Measurements from ENCODE around the gene PLAGL1. TPM values are rescaled to one million over a fixed set of nuclear protein-coding genes. Genes with fewer than 3 reads are reported as not detected.

The PLAGL1 gene
- total RNA-seq, 4 donors from 2014 or later = 23.2 to 30.0 (median 29.6) TPM

GRCh38 chr6:143953922-143954321 lies 54.1 kb downstream of the PLAGL1 start:
- Histone ChIP-seq H3K27ac (no peak overlapping the region), H3K27me3 (no peaks in the 10 kb centered on the region), H3K9me3 (no peaks in the 10 kb centered on the region), H3K4me1 (no peaks in the 10 kb centered on the region), H3K4me3 (no peak overlapping the region), H3K36me3 (no peaks in the 10 kb centered on the region)
- TF ChIP-seq POLR2A (IDR thresholded peaks at IDR 0.05) (no peak), CTCF (IDR thresholded peaks at IDR 0.05) (no peak), EP300 (IDR thresholded peaks at IDR 0.05) (no peak)
- DNase-seq (ENCODE audit: low spot score in 2 of 2) = no peak
- whole genome bisulfite sequencing, 2 donors = 82 to 87% methylated on average over 4 of the region's 4 CpGs

GRCh38 chr6:143952947-143953701 lies 54.9 kb downstream of the PLAGL1 start:
- no peak for DNase-seq (ENCODE audit: low spot score in 2 of 2)
- Histone ChIP-seq H3K4me3 (no peak overlapping the region), H3K9me3 (peaks cover 0 to under 1% (median 0%) of the 10 kb centered on the region in 4 donors), H3K27me3 (no peaks in the 10 kb centered on the region), H3K4me1 (no peaks in the 10 kb centered on the region), H3K27ac (no peak overlapping the region), H3K36me3 (peaks cover 0 to 5% (median 0%) of the 10 kb centered on the region in 3 donors)
- TF ChIP-seq EP300 (IDR thresholded peaks at IDR 0.05) (peak in 1 of 2 donors; percentile 7), POLR2A (IDR thresholded peaks at IDR 0.05) (no peak)
- 83% methylated on average over 4 of the region's 4 CpGs for WGBS, 2 donors

GRCh38 chr6:143952060-143952778 lies 55.8 kb downstream of the PLAGL1 start:
- 88 to 91% methylated on average over 9 of the region's 9 CpGs for WGBS, 2 donors
- Histone ChIP-seq H3K4me1 (no peaks in the 10 kb centered on the region), H3K27me3 (no peaks in the 10 kb centered on the region), H3K4me3 (no peak overlapping the region), H3K27ac (no peak overlapping the region), H3K9me3 (peaks cover 0 to 10% (median 0%) of the 10 kb centered on the region in 4 donors), H3K36me3 (peaks cover 0 to 14% (median 0%) of the 10 kb centered on the region in 3 donors)
- no peak for TF ChIP-seq POLR2A (IDR thresholded peaks at IDR 0.05)
- no peak for TF ChIP-seq EP300 (IDR thresholded peaks at IDR 0.05)
- no peak for TF ChIP-seq CTCF (IDR thresholded peaks at IDR 0.05)
- DNase-seq (ENCODE audit: low spot score in 2 of 2) = no peak

GRCh38 chr6:143950875-143951274 lies 57.2 kb downstream of the PLAGL1 start:
- WGBS, 2 donors = 67 to 80% methylated on average over 3 of the region's 3 CpGs
- TF ChIP-seq POLR2A (IDR thresholded peaks at IDR 0.05) (no peak), EP300 (IDR thresholded peaks at IDR 0.05) (no peak), CTCF (IDR thresholded peaks at IDR 0.05) (no peak)
- H3K4me1 ChIP-seq = no peaks in the 10 kb centered on the region
- DNase-seq (ENCODE audit: low spot score in 2 of 2) = no peak
- H3K4me3 ChIP-seq = no peak overlapping the region
- no peak overlapping the region for H3K27ac ChIP-seq
- peaks cover 0 to 15% (median 0%) of the 10 kb centered on the region in 4 donors for H3K9me3 ChIP-seq
- H3K36me3 ChIP-seq = peaks cover 0 to 25% (median 0%) of the 10 kb centered on the region in 3 donors
- H3K27me3 ChIP-seq = no peaks in the 10 kb centered on the region

GRCh38 chr6:143949962-143950361 lies 58.1 kb downstream of the PLAGL1 start:
- 87% methylated on average over 9 of the region's 9 CpGs for WGBS, 2 donors
- no peak overlapping the region for H3K4me3 ChIP-seq
- TF ChIP-seq EP300 (IDR thresholded peaks at IDR 0.05) (no peak), POLR2A (IDR thresholded peaks at IDR 0.05) (no peak), CTCF (IDR thresholded peaks at IDR 0.05) (no peak)
- no peak for DNase-seq (ENCODE audit: low spot score in 2 of 2)
- no peak overlapping the region for H3K27ac ChIP-seq
- H3K4me1 ChIP-seq = no peaks in the 10 kb centered on the region
- no peaks in the 10 kb centered on the region for H3K27me3 ChIP-seq
- H3K9me3 ChIP-seq = peaks cover 0 to 15% (median 0%) of the 10 kb centered on the region in 4 donors
- peaks cover 0 to 25% (median 0%) of the 10 kb centered on the region in 3 donors for H3K36me3 ChIP-seq

Data from tibial nerve (tissue), 4 donors.